GM18873 (cell line): ENCODE results near the gene PAQR7.

ENCODE experiments used
- ATAC-seq: cut with Tn5 transposase; IDR thresholded peaks from one replicate; pipeline ENCODE4 v1.9.1; 2021; ENCODE audit warnings: mild to moderate bottlenecking, moderate library complexity, moderate number of reproducible peaks; ENCODE audit not compliant: unreplicated experiment, low FRiP score

PAQR7 gene

DNA sequence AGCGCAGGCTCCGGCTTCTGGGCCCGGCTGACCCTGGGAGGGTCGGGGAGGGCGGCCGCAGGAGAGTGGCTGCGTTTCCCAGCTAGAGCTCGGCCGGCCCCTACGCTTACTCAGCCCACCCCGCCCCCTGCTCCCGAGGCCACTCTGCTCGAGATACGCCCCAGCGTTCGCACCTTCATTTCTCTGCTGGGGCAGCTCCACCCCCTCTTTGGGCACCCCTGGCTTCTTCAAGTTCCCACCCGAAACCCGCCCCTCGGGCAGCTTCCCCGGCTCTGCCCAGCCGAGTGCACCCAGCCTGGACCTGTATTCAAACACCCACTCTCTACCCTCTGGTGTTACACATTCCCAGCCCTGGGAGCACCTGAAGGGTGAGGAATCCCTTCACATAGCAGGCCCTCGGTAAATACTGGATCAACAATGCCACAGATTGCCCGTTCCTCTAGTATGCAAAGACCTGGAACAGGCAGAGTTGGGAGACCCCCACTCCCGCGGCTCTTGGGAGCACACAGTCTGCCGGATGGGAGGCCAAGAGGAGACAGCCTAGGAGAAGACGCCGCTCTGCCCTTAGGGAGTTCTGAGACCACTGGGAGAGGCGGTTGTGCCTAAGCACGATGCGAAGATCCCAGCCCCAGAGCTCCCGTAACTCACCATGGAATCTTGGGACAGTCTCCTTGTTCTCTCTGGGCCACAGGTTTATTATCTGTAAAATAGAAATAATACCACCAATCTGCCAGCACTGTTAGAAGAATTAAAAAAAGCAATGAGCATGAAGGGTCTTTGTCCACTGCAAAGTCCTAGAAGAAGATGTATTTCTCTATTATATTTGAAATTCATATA is 566 bp upstream of the PAQR7 start:
- ATAC-seq = no peak

DNA sequence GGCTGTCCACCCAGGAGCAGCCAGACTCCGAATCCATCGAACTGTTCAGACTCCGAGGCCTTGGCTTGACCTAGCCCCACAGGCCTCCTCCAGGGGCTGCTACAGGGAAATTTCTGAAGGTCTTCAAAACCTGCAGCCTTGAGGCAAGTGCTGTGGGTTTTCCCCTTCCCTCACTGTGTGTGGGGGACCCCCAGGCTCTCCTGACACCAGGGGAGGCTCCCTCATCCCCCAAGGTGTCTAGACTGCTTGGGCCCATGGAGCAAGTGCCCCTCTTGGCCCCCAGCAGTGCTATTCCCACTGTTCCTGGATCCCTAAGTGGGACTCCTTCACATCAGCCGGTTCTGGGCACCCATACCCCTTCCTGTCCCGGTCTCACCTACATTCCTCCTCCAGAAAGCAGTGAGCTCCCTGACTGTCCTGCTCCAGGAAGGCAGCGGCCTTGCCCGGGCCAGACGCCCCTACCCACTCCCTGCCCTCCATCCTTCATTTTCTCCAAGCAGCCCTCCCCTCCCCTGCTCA is 814 bp downstream of the PAQR7 start:
- ATAC-seq = no peak

DNA sequence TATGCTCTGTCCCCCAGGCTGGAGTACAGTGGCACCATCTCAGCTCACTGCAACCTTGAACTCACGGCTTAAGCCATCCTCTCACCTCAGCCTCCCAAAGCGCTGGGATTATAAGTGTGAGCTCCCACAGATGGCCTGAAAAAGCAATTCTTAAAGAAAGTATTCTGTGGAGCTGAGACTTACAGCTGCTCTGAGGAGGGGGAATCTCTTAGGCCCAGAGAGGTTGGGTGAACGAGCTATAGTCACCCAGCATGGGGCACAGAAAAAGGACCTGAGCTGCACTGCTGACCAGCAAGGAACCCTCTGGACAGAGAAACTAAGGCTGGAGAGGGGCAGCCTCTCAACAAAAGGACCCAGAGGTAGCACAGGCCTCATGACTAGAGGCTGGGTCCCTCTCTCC is 1.3 kb downstream of the PAQR7 start:
- no peak for ATAC-seq

DNA sequence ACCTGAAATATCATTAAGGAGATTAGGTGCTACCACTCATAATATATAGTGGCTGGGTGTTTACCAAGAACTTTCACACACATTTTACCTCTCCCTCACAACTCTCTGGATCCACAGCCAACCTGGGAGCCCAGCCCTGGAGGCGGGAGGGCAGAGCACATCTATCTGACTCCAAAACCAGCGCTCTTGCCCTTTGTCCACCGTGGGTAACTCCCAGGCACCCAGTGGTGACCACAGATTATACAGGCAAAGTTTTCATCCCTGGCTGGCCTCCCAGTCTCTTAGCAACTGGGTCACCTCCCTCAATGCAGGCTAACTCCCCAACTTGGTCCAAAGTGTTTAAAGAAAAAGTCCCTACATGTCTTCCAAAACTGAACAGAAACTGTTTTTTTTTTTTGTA is 2.4 kb downstream of the PAQR7 start:
- ATAC-seq = no peak

DNA sequence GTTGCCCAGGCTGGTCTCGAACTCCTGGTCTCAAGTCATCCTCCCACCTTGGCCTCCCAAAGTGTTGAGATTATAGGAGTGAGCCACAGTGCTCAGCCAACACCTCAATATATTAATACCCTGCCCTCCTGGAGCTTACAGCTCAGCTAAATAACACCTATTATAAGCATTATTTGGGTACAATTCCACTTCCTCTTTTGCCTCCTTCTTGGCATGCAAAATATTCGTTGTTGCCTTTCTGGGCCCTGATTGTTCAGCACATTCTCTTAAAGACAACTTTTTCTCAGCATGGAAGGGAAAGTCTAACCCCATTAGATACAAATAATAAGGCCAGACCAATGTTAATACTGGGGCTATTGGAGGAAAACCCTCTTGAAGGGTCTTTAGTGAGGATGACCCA is 2.8 kb downstream of the PAQR7 start:
- no peak for ATAC-seq

DNA sequence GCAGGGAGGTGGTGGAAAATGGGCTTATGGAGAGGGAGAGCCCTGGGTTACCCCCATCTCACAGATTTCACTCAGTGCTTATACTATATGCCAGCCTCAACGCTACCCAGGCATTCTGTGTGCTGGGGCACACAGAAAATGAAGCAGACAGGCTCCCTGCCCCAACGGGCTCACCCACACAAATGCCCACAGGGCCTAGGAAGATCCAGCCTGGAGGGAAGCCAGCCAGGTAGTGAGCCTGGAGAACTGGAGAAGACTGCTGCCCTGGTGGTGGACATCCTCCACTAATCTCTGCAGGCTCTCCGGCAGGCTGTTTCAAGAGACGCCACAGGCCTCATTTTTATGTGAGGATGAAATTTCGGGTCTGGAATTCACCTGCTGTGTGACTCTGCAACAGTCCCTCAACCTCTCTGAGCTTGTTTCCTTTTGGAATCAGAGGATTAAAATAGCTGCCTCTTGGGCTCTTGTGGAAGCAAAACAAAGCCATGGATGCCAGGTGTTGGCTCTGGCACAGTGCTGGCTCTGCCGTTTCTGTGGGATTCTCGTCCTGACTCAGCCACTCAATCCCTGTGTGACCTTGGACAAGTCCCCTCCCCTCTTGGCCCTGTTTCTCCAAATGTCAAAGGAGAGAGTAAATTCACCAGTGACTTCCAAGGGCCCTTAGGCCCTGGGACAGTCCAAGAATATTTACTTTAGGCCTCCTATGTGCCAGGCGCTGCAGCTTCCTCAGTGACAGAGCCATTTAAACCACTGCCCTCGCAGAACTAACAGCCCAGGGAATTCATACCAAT is 3.6 kb downstream of the PAQR7 start:
- no peak for ATAC-seq

DNA sequence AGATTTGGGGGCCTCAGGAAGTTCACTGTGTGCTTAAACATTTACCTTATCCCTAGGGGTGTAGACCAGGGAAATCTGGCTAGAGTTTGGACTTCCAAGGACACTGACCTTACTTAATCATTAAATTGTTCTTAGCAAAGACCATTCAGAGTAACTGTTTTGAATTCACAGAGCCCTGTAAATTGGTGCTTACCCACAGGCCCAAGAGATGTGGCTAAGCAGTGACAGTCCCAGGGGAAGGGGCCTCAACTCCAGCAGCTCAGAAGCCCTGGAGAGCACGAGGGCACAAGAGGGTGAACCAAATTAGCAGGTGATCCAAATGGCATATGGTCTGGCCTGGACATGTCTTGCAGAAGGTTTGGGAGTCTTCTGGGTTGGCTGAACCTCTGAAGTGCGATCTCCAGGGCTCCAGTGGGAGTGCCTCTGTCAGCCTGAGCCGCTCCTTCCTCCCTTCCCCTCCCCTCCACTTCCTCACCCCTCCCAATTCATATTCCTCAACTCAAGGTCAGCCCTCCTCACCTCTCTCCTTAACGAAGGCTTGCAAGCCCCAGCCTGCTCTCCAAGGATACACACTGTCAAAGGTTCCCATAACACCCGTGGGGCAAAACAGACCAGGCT is 4.3 kb downstream of the PAQR7 start:
- no peak for ATAC-seq

DNA sequence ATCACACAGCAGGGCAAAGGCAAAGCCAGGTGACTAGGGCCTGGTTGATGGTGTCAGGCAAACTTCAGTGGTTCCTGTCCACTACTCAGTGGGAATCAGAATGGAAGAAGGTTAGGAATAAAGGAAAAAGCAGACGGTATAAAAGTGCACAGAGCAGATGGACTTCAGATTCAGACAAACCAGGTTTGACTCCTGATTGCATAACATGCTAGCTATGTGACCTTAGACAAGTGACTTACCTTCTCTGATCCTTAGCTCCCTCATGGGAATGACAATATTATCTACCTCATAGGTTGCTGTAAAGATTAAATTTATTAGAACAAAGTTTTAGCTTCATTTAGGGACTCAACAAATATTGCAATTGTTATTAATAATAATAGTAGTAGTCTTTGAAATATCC is 4.9 kb downstream of the PAQR7 start:
- ATAC-seq = no peak

DNA sequence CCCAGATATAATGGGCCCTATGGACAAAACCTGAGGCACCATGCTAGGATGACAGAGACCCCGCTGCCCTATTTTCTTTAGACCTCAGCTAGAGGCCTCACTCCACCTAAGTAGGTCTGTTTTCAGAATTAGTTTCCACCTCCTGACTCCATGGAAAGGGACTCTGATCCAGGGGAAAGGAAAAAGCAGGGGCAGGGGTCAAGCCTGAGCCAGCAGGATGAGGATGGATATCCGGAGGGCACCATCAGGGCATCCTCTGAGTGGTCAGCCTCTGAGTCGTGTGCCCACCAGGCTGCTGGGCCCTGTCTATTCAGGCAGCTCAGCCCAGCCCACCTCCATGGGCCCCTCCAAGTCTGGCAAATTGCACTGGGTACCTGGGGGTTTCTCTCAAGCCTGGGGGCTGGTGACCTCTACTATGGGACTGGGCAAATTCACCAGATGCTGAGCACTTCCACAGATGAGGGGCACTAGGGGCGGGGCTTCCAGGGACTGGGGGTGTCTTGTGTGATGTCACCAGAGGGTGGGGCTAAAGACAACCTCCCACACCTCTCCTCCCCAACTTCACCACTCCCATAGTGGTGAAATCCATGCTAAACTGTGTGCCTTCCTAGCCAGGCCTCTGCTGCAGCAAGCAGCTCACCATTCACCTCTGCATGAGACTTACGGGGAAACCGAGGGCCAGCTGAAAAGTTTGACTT is 5.5 kb downstream of the PAQR7 start:
- ATAC-seq = no peak

DNA sequence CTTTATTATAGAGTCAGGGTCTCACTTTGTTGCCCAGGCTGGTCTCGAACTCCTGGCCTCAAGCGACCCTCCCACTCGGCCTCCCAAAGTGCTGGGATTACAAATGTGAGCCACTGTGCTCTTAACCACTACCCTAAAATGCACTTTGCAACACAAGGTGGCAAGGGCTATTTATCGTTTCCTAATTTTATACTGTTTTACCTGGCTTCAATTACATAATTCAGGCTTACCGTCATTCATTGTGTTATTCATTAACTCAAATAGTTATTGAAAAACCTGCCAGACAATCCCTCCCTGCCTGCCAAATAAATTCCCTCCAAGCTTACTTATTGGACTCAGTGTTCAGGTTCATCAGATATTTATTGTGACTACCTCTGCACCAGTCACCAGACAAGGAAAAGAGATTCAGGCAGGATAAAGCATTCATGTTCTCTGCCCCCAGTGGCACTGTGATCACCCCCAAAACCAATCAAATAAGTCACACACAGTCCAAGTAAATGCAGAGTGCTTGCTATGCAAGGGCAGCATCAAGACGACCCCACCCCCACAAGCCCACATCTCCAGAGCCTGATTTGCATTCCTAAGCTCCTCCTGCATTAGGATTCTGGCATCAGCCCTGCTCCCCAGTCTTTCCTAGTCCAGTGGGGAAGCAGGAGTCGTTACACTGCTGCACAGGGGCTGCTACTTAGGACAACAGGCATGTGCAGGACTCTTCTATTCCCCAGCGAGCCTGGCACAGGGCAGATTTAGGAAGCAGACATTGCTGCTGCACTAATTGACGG is 8.1 kb downstream of the PAQR7 start:
- no peak for ATAC-seq

DNA sequence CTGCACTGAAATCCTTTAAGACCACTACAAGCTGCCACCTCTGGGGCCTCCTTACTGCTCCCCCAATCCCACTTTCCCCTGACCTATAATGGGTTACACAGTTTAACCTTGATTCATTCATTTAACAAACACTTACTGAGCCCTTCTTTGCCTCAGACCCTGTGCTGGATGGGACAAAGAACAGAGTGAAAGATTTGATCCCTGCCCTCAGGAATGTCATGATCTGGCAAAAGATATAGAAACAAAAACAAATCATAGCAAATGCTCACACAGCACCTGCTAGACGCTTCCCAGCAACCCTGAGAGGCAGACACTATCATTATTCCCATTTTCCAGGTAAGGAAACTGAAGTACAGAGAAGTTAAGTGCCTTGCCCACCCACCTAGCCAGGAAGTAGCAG is 9.2 kb downstream of the PAQR7 start:
- ATAC-seq = no peak

DNA sequence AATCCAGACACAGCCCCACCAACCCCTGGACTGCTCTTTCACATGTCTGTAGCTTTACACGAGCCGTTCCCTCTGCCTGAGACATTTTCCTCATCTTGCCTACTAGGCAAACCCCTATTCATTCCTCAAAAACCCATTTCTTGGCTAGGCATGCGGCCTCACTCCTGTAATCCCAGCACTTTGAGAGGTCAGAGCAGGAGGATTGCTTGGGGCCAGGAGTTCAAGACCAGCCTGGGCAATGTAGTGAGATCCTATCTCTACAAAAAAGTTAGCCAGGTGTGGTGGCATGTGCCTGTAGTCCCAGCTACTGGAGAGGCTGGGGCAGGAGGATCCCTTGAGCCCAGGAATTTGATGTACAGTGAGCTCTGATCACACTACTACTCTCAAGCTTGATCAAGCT is 11.1 kb downstream of the PAQR7 start:
- ATAC-seq = no peak

DNA sequence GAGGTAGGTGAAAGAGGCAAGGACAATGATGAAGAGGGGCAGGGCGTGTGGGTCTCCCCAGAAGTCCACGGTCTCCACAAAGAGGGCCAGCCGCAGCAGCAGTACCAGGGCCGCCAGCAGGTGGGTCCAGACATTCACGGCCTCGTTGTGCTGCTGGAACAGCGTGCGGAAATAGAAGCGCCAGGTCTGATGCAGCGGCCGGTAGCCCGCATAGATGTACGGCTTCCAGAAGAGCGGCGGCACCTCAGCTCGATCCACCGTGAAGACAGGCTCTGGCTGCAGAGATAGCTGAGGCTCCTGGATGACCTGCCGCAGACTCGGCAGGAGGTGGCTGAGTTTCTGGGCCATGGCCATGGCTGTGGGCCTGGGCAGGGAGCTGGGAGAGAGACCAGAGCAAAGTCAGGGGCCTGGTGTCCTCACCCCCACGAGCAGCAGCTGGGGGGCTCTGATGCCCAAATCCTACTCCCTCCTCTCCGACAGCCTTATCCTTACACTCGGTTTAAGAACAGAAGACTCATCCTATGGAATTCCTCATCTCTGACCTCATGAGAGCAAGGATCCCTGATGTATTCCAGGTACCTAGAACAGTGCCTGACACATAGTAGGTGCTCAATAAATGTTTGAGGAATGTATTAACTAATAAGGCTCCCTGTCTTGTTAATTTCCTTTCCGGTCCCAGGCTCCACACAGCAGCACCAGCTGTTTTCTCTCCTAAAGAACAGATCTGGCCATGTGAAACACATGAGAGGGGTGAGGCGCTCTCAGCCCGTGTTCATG is 11.8 kb downstream of the PAQR7 start:
- no peak for ATAC-seq

DNA sequence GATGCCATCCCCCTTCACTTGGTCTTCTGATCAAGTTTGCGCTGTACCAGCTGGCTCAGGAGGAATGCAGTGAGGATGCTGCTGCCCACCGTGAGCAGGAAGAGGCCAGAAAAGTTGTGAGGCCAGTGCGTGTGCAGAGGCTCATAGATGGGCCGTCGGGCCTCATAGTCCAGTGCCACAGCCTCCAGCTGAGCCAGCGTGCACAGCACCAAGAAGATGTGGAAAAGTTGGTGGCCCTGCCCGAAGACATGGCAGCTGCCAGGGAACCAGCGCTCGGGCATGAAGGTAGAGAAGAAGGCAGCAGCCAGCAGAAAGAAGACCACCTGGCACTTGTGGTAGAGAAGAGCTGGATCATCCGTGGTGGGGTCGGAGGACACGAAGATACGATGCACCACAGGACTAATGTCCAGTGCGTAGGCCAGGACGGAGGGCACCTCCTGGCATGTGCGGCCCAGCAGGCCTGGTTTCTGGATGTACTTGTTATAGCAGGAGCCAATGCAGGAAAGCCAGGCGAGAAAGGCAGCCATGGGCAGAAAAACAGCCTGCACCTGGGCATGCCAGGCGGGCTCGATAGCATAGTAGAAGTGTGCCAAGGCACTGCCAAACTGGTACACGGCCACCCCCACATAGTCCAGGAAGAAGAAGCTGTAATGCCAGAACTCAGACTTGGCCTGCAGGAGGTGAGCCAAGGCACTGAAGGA is 12.6 kb downstream of the PAQR7 start:
- ATAC-seq = no peak

DNA sequence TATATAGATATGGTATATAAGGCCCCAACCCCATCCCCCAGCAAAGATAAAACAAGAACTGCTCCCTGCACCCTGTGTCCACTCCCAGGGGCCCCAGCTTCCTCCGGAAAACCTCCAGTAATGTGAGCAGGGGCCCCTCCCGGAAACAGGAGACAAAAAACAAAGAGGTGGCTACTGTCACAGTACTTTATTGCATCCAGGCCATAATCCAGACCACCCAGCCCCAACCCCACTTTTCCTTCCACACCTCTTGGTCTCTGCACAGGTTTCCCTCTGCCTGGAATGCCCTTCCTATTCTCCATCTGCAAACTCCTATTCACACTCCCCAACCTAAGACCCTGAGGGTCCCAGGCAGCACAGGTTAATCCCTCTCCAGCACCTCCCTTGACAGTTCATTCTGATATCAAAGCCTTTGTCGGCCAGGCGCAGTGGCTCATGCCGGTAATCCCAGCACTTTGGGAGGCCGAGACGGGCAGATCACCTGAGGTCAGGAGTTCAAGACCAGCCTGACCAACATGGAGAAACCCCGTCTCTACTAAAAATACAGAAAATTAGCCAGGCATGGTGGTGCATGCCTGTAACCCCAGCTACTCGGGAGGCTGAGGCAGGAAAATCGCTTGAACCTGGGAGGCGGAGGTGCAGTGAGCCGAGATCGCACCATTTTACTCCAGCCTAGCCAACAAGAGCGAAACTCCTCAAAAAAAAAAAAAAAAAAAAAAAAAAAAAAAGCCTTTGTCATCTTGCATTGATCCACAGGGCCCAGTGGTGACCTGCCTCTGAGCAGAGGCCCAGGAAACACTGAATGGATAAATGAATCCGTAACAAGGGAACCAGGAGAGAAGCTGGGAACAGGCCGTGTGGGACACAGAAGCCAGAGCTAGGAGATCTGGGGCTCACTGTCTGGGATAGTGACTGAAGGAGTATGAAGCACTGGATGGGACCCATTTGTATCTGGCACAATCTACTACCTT is 13.9 kb downstream of the PAQR7 start:
- no peak for ATAC-seq

DNA sequence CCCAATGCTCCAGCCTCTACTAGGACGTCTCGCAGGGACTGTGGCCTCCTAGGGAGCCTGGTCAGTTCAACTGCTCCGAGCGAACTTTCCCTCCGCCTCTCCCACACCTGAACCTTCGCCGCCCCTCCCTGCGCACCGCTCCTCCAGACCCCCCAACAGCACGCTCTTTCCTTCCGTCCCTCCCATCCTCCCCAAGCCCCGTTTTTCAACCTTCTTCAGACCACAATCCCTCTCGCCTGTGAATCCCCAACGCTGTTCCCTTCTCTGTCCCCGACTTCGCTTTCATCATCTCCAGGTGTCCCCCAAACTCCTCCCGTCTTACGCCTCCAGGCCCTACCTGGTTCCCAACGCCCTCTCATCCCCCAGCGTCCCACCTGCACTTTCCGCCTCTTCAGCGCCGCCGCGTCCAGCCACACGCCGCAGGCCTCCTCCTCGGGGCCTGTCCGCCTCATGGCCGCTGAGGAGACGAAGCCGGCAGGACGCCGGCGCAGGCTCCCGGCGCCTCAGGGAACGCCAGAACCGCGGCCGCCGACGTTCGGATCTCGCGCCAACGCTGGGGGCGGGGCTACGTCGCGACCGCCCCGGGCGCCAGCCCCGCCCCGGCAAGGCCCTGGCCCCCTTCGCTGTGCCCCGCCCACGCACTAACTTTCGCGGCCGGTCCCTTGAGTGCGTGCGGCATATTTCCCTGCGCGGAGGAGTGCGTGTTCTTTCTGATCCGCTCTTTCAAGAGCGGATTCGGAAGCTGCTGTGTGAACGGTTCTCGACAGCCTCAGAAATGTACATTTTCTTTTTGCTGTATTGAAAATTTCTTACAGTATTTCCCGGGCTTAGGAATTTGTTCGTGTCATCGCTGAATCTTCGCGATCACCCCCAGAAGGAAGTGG is 16.4 kb downstream of the PAQR7 start, which contains the start of gene AUNIP:
AUNIP (minus strand) TSS at position 552 of the 884 bp plus-strand sequence; CDS start at position 452, 100 bp downstream.
- ATAC-seq = no peak
